NCI-H510A treated with DMSO at 0.1 percent for 48 hours (cell line): Measurements from ENCODE around the gene FRMPD4.

ENCODE experiments used
- DNase-seq: peaks from one replicate; lab custom pipeline; 2025; lab: John Stamatoyannopoulos, UW

Gene FRMPD4

GRCh38 chrX:12366440-12366839, 228.2 kb downstream of the FRMPD4 start:
- no peak for DNase-seq

DNA sequence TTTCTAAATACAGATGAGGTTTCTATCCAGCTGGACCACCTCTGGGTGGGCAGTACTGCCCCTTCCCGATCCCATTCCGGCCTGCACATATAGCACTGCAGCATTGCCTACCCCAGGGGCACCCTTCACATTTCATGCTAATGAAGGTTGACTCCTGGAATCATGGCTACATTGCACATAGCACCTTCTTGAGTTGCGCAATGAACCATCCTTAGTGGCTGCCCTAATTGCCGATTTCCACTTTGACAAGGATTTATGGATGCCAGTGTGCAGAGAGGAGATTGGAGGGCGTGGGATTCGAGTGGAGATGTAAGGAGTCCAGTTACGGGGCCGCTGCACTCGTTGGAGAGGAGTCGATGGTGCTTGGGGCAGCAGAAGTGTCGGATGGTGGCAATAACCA, 229.0 kb downstream of the FRMPD4 start:
- DNase-seq: no peak

- no peak for DNase-seq
Observed at GRCh38 chrX:12370497-12370986, 232.3 kb downstream of the FRMPD4 start.

- no peak for DNase-seq
Observed at GRCh38 chrX:12372111-12372510, 233.8 kb downstream of the FRMPD4 start.

GRCh38 chrX:12374286-12374685, 236.0 kb downstream of the FRMPD4 start:
- DNase-seq: no peak

GRCh38 chrX:12378253-12378652, 240.0 kb downstream of the FRMPD4 start:
- DNase-seq: peak; percentile 63

GRCh38 chrX:12378706-12379105, 240.4 kb downstream of the FRMPD4 start:
- no peak for DNase-seq

DNA sequence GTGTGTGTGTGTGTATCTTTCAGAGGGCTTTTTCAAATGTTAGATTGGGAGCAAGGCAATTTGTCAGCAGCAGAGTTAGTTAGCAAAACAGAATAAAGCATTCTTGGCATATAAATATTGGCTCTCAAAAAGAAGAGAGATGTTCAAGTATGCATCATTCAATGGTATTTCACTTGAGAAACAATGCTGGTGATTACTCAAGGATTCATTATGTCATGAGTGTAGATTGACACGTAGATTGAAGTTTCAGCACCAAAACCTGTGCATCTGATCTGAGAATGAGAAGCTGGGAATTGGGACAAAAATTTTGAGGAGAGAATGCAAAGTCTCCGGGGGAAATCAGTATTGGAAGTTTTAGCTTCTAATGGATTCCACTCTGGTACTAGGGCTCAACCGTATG, 241.4 kb downstream of the FRMPD4 start:
- no peak for DNase-seq

DNA sequence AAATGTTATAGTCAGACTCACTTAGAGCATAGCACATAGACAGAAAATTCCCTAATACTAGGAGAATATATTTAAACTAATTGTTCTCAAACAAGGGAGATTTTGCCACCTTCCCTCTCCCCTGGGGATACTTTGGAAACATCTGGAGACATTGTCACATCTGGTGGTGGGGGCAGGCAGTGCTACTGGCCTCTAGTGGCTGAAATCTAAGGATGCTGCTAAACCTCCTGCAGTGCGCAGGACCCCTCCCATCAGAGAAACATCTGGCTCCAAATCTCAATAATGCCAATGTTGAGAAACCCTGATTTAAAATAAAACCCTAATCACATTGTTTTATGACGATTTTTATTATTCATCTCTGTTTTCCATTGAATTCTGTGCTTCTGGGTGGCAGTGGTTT, 244.9 kb downstream of the FRMPD4 start:
- no peak for DNase-seq

GRCh38 chrX:12390301-12390700, 252.0 kb downstream of the FRMPD4 start:
- DNase-seq: no peak

GRCh38 chrX:12396584-12396983, 258.3 kb downstream of the FRMPD4 start:
- DNase-seq: no peak

DNA sequence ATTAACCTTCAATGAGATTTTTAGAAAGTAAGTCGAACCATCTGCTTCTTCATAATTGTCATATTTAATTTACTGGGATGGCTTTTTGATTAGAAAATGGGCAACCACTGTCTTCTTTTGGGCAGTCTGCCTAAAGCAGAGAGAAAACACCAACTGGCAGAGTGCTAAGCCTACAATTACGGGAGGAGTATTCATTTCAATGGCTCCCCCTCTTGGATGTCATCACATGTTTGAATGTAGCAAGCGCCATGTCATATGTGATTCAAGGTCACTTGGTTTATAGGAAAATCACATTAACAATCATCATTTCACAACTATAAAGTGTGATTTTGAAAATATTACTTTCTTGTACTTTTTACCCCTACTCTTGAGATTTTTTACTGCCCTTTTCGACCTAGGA, 261.9 kb downstream of the FRMPD4 start:
- DNase-seq: no peak

- DNase-seq: no peak
Observed at GRCh38 chrX:12401252-12401651, 263.0 kb downstream of the FRMPD4 start.

DNA sequence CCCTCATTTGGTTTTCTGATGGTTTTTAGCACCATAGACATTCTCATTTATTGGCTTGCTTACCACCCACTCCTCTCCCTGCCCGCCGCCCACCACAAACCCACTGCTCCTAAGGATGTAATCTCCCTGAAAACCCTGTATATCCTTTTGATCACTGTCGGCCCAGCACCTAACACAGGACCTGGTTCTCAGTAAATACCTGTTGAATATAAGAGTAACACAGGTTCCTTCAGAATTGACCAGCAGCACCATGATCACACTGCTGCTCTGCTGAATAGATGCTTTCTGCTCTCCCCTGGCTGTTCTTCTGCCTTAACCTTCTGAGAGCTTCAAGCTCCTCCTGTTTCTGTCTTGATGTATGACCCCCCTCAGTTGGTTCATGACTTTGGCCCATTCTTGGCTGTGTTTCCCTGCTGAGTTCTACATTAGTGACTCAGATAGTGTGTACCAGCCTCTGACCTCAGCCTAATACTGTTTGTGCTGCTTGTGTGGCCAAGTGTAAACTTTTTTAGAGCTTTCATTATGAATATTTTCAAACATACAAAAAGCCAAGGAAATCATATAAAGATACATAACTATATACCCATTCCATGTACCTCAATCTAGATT, 265.3 kb downstream of the FRMPD4 start:
- no peak for DNase-seq

DNA sequence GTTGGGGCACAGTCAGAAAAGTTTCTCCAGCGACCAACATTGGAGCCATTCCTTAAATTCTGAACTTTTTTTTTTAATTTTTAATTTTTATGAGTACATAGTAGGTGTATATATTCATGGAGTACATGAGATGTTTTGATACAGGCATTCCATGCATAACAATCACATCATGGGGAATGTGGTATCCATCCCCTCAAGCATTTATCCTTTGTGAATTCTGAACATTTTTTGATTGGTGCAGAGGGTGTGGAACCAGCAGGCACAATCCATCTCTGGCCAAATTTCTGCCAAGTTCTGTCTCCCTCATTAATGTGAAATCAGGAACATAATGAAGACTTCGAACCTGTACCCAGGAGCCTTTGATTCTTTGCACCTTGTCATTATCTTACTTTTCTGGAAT, 267.0 kb downstream of the FRMPD4 start:
- no peak for DNase-seq

DNA sequence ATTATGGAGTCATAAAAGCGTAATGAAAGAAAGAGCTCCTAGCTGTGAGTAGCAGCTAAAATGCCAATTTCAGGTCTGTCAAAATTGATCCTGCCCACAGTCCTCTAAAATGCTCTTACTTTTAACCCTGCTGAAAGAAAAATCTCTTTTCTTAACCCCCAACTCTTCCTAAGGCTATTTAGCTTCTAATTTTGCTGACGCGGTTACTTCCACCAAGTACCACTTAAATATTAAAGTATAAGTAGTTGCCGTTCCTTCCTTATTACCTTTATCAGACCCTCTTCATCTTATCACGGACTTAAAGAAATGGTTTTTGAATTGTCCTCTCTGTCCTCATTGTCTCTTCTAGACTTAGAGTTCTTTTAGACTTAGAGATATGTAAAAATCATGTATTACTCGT, 272.2 kb downstream of the FRMPD4 start:
- no peak for DNase-seq

DNA sequence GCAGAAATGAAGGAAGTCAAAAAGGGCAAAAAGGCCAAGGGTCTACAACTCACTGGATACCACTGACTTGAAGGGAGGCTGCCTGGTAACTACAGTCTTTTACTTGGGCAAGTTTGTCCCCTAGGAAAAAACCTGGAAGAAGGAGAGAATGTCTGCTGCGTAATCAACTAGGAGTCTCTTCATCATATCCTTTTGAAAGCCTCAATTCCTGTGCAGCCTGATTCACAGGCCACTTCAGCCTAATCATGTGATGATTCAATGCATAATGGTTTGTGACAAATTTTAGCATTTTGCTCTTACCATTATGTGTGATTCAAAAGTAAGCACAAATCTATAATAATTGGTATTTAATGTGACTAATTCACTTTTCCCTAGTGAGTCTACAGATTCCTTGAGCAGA, 273.6 kb downstream of the FRMPD4 start:
- DNase-seq: no peak

GRCh38 chrX:12412561-12412960, 274.3 kb downstream of the FRMPD4 start:
- DNase-seq: no peak

- no peak for DNase-seq
Observed at GRCh38 chrX:12419591-12419990, 281.3 kb downstream of the FRMPD4 start.

- DNase-seq: no peak
Observed at GRCh38 chrX:12421918-12422317, 283.6 kb downstream of the FRMPD4 start.

DNA sequence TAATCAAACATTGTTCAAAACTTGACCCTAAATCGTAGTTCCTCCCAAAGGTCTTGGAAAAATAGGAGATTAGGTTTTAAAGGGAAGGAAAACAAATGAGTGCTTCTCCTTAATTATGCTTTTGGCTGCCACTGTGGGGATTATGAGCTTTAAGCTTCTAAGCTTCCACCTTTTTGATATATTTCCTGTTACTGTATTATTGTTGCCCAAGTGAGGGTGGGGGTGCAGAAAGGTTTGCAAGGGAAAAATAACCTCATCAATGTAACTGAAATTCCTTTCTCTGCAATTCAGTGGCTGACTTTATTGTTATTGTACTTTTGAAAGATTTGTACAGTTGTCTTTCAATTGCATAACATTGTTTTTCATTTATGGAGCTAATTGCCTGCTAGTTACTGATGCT, 285.1 kb downstream of the FRMPD4 start:
- DNase-seq: no peak

- no peak for DNase-seq
Observed at GRCh38 chrX:12425496-12425895, 287.2 kb downstream of the FRMPD4 start.

GRCh38 chrX:12426420-12426819, 288.1 kb downstream of the FRMPD4 start:
- no peak for DNase-seq

GRCh38 chrX:12434493-12434892, 296.2 kb downstream of the FRMPD4 start:
- DNase-seq: no peak

- no peak for DNase-seq
Observed at GRCh38 chrX:12439416-12439815, 301.1 kb downstream of the FRMPD4 start.
